NCI-H2227 (cell line): ENCODE data around the gene FAM168B.
"Not testable (repeated sequence)": the region's sequence is repeated elsewhere in the genome, so short reads cannot be mapped to it uniquely, and the experiment has no call there.

Experiments
- DNase-seq: peaks from one replicate; lab custom pipeline; 2025; ENCODE audit not compliant: unreplicated experiment; lab: John Stamatoyannopoulos, UW

The FAM168B gene

GRCh38 chr2:131093006-131093695 is at the start of gene FAM168B:
FAM168B (minus strand) TSS chr2:131093460; CDS start chr2:131082646, 10,814 bp downstream.
- peak; percentile 98 for DNase-seq

- DNase-seq: no peak
These were observed 49.6 kb upstream of the FAM168B start for GRCh38 chr2:131142849-131143248.

DNA sequence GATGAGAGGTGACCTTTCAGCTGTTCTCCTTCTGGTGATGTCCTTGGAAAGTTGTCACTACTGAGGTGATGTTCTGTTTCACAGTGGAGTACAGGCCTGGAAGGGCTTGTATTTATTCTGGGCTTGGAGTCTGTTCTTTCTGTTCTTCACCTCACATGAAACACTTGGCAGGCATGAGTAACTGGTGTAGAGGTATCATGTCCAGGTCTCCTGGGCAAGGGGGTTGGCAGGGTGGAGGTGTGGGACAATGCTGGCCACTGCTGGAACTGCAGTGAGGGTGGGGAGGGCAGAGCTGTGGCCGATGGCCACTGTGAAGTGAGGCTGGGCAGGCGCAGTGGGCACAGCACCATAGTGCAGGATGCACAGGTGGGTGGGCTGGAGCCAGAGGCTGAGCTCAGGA is 47.3 kb upstream of the FAM168B start:
- DNase-seq: no peak

GRCh38 chr2:131132729-131133128 is 39.5 kb upstream of the FAM168B start:
- no peak for DNase-seq

GRCh38 chr2:131130298-131130596 is 37.0 kb upstream of the FAM168B start:
- no peak for DNase-seq

- DNase-seq: no peak
These were observed 34.7 kb upstream of the FAM168B start for GRCh38 chr2:131127981-131128380.

- no peak for DNase-seq
These were observed 33.8 kb upstream of the FAM168B start for GRCh38 chr2:131127076-131127475.

DNA sequence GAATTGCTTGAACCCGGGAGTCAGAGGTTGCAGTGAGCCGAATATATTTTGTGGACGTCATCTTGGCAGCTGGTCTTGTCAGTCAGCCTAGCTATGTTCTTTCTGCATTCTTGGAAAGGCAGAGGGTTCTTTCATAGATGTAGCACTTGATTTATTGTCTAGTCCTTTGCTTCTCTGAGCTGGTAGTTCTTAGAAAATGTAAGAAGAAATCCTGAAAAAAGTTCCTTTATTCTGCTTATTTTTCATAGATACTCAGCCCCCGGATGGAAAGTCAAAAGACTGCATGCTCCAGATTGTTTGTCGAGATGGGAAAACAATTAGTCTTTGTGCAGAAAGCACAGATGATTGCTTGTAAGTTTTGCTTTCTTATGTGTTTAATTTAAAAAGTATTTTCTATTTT is 33.2 kb upstream of the FAM168B start:
- no peak for DNase-seq

- DNase-seq: peak; percentile 65
These were observed 32.0 kb upstream of the FAM168B start for GRCh38 chr2:131125195-131125757.

DNA sequence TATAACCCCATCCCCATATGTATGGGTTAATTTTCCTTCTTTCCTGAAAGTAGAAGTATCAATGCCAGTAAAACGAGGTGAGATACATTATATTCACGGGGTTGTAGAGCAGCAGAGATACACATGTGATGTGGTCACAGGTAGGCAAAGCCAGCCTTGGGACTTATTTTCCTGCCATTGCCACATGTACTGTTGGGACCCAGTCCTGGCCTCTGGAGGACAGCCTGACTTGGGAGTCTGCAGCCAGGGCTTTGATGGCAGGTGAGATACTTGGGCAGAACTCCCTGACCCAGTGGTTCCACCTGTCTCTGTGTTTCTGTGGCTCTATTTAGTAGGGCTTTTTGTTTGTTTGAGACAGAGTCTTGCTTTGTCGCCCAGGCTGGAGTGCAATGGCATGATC is 29.9 kb upstream of the FAM168B start:
- DNase-seq: no peak

- no peak for DNase-seq
These were observed 29.2 kb upstream of the FAM168B start for GRCh38 chr2:131122496-131122895.

- no peak for DNase-seq
These were observed 28.2 kb upstream of the FAM168B start for GRCh38 chr2:131121464-131121863.

- no peak for DNase-seq
These were observed 27.6 kb upstream of the FAM168B start for GRCh38 chr2:131120815-131121317.

DNA sequence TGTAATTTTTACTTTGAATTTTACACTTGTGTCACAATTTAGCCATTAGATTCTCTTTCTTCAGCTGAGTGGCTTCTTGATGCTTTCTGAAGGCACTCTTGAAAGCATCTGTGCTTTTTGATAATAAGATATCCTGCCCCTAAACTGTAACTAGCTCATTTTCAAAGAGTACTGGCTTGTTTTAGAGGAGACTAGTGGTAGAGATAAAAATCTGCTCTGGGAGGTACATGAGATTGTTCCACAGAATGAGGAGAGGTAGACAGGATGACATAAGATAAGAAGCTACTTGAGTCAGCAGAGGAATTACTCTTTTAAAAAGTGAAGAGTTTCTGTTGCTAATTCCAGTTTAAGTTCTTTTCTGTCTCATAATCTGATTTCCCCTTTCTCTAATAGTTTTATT is 22.5 kb upstream of the FAM168B start:
- no peak for DNase-seq

- DNase-seq: not testable (repeated sequence)
These were observed 21.7 kb upstream of the FAM168B start for GRCh38 chr2:131114950-131115349.

GRCh38 chr2:131113566-131114227 is 20.4 kb upstream of the FAM168B start:
- no peak for DNase-seq

GRCh38 chr2:131112529-131112928 is 19.3 kb upstream of the FAM168B start:
- no peak for DNase-seq

DNA sequence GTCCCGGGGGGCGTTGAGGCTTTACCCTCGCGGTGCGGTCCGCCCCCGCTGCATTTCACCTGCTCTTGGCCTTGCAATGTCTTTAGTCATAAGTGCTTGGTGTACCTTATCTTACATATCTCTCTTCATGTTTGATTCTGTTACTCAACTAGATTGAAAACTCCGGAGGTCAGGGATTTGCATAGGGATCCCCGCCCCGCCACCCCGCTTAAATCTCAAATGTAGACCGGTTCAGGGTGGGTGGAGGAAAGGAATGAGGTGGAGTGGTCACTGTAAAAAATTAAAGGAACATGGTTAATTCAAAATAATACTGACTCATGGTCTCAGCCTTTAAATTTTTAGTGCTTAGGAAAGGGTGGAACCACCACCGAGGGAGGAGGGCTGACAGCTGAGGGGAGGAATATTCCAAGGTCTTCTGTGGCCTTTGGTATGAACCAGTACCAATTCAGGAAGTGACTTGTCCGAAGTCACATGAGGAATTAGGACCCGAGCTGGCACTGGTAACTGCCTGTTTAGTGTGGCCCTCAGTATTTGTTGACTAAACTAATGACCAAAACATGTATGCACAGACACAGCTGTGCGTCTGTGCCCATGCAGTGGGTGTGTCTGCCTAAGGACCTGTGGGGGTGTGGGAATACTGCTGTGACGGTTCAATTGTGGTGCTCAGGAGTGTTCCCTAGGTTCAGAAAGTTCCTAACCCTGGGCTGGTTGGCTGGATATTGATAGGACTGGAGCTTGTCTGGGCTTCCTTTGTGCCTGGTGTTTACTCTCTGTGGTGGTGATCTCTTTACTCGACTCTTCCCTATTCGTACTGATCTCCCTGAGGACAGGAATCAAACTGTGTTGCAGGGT is 12.9 kb upstream of the FAM168B start:
- DNase-seq: peak; percentile 24

GRCh38 chr2:131105156-131105949 is 12.1 kb upstream of the FAM168B start, which contains the start of gene PLEKHB2:
PLEKHB2 (plus strand) TSS chr2:131105336; CDS start chr2:131120942, 15,606 bp downstream.
- DNase-seq: peak; percentile 97

DNA sequence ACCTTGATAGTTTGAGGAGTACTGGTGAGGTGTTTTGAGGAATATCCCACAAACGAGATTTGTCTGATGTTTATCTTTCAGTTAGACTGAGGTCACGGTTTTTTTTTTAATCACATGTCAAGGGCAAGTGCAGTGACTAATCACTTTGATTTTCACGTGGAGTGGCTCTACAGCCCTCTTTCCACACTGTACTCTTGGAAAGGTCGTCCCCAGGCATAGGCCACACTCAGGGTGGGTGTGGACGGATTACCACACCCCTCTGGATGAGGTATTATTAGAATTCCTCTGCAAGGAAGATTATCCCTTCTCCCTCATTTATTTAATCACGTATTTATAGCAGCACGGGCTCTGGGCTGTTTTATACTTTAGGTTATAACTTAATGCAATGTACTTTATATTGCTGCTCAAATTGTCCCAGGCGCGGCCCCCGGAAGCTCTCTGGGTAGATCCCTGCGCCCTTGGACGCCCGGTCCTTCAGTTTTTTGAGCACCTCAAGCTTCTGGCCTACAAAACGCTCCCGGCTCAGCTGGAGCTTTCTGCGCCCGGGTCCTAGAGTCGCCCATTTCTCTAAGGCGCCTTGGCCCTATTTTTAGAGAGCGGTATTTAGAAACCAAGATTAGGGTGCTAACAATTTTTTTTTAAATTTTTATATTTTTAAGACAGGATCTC is 11.4 kb upstream of the FAM168B start:
- peak; percentile 93 for DNase-seq
